ENCODE results near the gene CHRNB1. TPM values are rescaled to one million over a fixed set of nuclear protein-coding genes. Genes with fewer than 3 reads are reported as not detected.

CHRNB1 gene
- total and polyA plus RNA-seq, 2 of the 8 experiments (the other 6 are each of a cell fraction or from before 2014, with no cell fraction given), result 14.1 to 28.2 TPM

DNA sequence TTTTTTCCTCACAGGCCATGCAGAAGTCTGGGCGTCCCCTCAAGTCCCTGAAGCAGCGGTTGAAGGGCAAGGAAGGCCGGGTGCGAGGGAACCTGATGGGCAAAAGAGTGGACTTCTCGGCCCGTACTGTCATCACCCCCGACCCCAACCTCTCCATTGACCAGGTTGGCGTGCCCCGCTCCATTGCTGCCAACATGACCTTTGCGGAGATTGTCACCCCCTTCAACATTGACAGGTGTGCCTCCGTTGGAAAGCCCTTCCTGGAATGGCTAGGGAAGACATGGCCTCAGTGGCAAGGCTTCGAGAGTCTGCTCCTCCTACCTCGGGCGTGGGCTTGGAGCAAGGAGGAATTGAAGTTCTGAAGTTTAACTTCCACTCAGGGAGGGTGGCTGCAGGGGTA is 52.8 kb downstream of the CHRNB1 start:
- H3K9me3 ChIP-seq (ENCODE audit: insufficient read depth in 2 of 2, low read depth in 1 of 2, low read length in 1 of 2), result no peaks in the 10 kb centered on the region
- H4K5ac ChIP-seq (ENCODE audit: insufficient read length, low read depth, low read length), result no peak overlapping the region
- no peaks in the 10 kb centered on the region for H3K4me1 ChIP-seq (replicated peaks in 1 of 4; ENCODE audit: control insufficient read depth in 3 of 4, insufficient read depth in 4 of 4, low read length in 3 of 4)
- no peak overlapping the region for H2AFZ ChIP-seq (ENCODE audit: low read length)
- no peak overlapping the region for H3K4me2 ChIP-seq (ENCODE audit: insufficient read depth in 1 of 2, low read depth in 2 of 2, low read length in 2 of 2)
- no peak overlapping the region for H2BK20ac ChIP-seq (ENCODE audit: low read length)
- no peak overlapping the region for H3K18ac ChIP-seq (ENCODE audit: extremely low read depth, low read length)
- no peaks in the 10 kb centered on the region for H3K27me3 ChIP-seq (replicated peaks in 1 of 4; ENCODE audit: control insufficient read depth in 3 of 4, extremely low read depth in 1 of 4, insufficient read depth in 3 of 4, low read length in 3 of 4)
- no peak overlapping the region for H3K9ac ChIP-seq (replicated peaks in 1 of 4; ENCODE audit: extremely low read depth in 1 of 4, low read depth in 3 of 4, low read length in 3 of 4)
- peaks cover 17% of the 10 kb centered on the region for H3K79me1 ChIP-seq (ENCODE audit: low read depth, low read length)
- H3K56ac ChIP-seq (replicated peaks; ENCODE audit: insufficient read length, low read depth, low read length), result no peak overlapping the region
- CTCF ChIA-PET (ENCODE audit: partially characterized antibody), result interaction anchor here (0.7 to 2.8 kb wide), 6 partner anchors 10 to 63 kb away, joined by 3 to 18 read pairs (median 5); no protein-coding TSS in a partner anchor
- no peak overlapping the region for H2BK5ac ChIP-seq (ENCODE audit: low read depth, low read length)
- no peak overlapping the region for H3K27ac ChIP-seq (ENCODE audit: low read depth, low read length)
- peaks cover 52 to 73% (median 64%) of the 10 kb centered on the region in 4 experiments for H3K36me3 ChIP-seq (ENCODE audit: control insufficient read depth in 2 of 4, insufficient read depth in 4 of 4, low read length in 3 of 4)
- H4K20me1 ChIP-seq (replicated peaks in 1 of 2; ENCODE audit: control insufficient read depth in 1 of 2, insufficient read depth in 2 of 2, low read length in 2 of 2), result peaks cover 21 to 31% of the 10 kb centered on the region in 2 experiments
- H3K4me3 ChIP-seq (ENCODE audit: extremely low read depth in 1 of 4, insufficient read depth in 2 of 4, low read depth in 3 of 4, low read length in 4 of 4), result no peak overlapping the region
- H4K91ac ChIP-seq (replicated peaks; ENCODE audit: insufficient read length, low read length), result no peak overlapping the region
- no peak overlapping the region for H3K23ac ChIP-seq (ENCODE audit: insufficient read length)
- DNase-seq (ENCODE audit: low read depth in 1 of 2, low spot score in 2 of 2) (no peak), FAIRE-seq (no peak)
- H2BK120ac ChIP-seq (replicated peaks; ENCODE audit: low read depth, low read length), result no peak overlapping the region
- H2AK5ac ChIP-seq (ENCODE audit: low read depth, low read length), result no peak overlapping the region
- POLR2A ChIA-PET (ENCODE audit: partially characterized antibody), result interaction anchor here (0.7 to 6.3 kb wide), 5 partner anchors 10 to 99 kb away, joined by 3 to 58 read pairs (median 3); partner anchors contain the start of genes POLR2A and SPEM1
- 95% methylated on average over 14 of the region's 14 CpGs; no CpG with 5 or more reads in 1 of the 2 experiments for WGBS, 2 experiments (ENCODE audit: extremely low coverage in 1 of 2, insufficient coverage in 1 of 2, insufficient read length in 1 of 2, insufficient replicate concordance in 2 of 2, low coverage in 1 of 2, low lambda C conversion rate in 2 of 2, missing lambda C conversion rate in 1 of 2)
- TF ChIP-seq NRF1 (IDR thresholded peaks at IDR 0.05; ENCODE audit: low read depth, low read length), result no peak
- no peak for TF ChIP-seq HDAC2 (IDR thresholded peaks at IDR 0.05; ENCODE audit: borderline replicate concordance in 1 of 2, low read depth in 2 of 2, low read length in 2 of 2)
- TF ChIP-seq GTF2F1 (IDR thresholded peaks at IDR 0.05; ENCODE audit: borderline replicate concordance, low read depth, low read length), result no peak
- TF ChIP-seq BRCA1 (IDR thresholded peaks at IDR 0.05; ENCODE audit: low read depth, low read length), result no peak
- H2BK12ac ChIP-seq (ENCODE audit: low read depth, low read length), result no peak overlapping the region
- no peak overlapping the region for H3K14ac ChIP-seq (ENCODE audit: insufficient read length)
- no peak overlapping the region for H2BK15ac ChIP-seq (ENCODE audit: low read length)
- no peak overlapping the region for H4K8ac ChIP-seq (ENCODE audit: extremely low read depth, insufficient read depth, low read length)
- H3K23me2 ChIP-seq (ENCODE audit: low read depth, low read length), result no peaks in the 10 kb centered on the region
- H3K79me2 ChIP-seq (ENCODE audit: control insufficient read depth in 1 of 2, insufficient read depth in 2 of 2, low read length in 2 of 2), result peaks cover 8 to 32% of the 10 kb centered on the region in 2 experiments
- H3K4ac ChIP-seq (replicated peaks; ENCODE audit: insufficient read length, low read depth, low read length), result no peak overlapping the region
